IMR-90 (cell line): Measurements from ENCODE around the gene RBL2. TPM values are rescaled to one million over a fixed set of nuclear protein-coding genes. Genes with fewer than 3 reads are reported as not detected.

Experiments used
- ATAC-seq: fragments of 200-7000 bp; cut with Tn5 transposase; 2 replicates; pipeline ENCODE4 v1.9.1; 2020; ENCODE audit warnings: low read depth, mild to moderate bottlenecking, moderate library complexity
- BruUV-seq: library from RNA; stranded (reverse); fragments of 400-500 nt; replicated peaks from 2 replicates; lab custom pipeline; 2021; lab: Mats Ljungman, UMichigan
- CTCF ChIA-PET: fragments of 300-600 bp; formaldehyde crosslinking; extraction: SDS; loops from one replicate; lab custom pipeline; 2021; ENCODE audit warnings: antibody characterized with exemption; lab: Yijun Ruan, JAX
- POLR2A ChIA-PET: fragments of 300-600 bp; sonication (Branson Sonifier 250); formaldehyde crosslinking; loops from one replicate; lab custom pipeline; 2022; ENCODE audit warnings: antibody characterized with exemption; ENCODE audit not compliant: unreplicated experiment; lab: Charles Lee
- DNase-seq: peaks from one replicate; pipeline ENCODE4 v3.0.0; 2013
- H2AFZ ChIP-seq: replicated peaks from 2 replicates; pipeline ENCODE3; 2013; ENCODE audit warnings: low read length, mild to moderate bottlenecking; ENCODE audit not compliant: poor library complexity
- H2AK5ac ChIP-seq: 2 replicates; pipeline ENCODE4 v1.6.1; 2013; ENCODE audit warnings: low read depth, low read length, inconsistent platforms
- H2AK9ac ChIP-seq: replicated peaks from 2 replicates; pipeline ENCODE3; 2013; ENCODE audit warnings: mild to moderate bottlenecking, low read depth, low read length, moderate library complexity; ENCODE audit not compliant: poor library complexity
- H2BK120ac ChIP-seq: 2 replicates; pipeline ENCODE4 v1.6.1; 2013; ENCODE audit warnings: low read depth, low read length, inconsistent platforms
- H2BK15ac ChIP-seq: 3 replicates; pipeline ENCODE4 v1.6.1; 2013; ENCODE audit warnings: low read depth, low read length, inconsistent platforms
- H2BK20ac ChIP-seq: 2 replicates; pipeline ENCODE4 v1.6.1; 2013; ENCODE audit warnings: low read depth, mild to moderate bottlenecking, inconsistent platforms, low read length, moderate library complexity
- H2BK5ac ChIP-seq: 2 replicates; pipeline ENCODE4 v1.6.1; 2013; ENCODE audit warnings: mild to moderate bottlenecking, low read depth, low read length, inconsistent platforms; ENCODE audit not compliant: poor library complexity, severe bottlenecking
- H3K14ac ChIP-seq: replicated peaks from 2 replicates; pipeline ENCODE4 v1.6.1; 2013; ENCODE audit warnings: low read depth, low read length, inconsistent platforms
- H3K18ac ChIP-seq: 2 replicates; pipeline ENCODE4 v1.6.1; 2013; ENCODE audit warnings: low read depth, low read length, control low read depth
- H3K23ac ChIP-seq: 2 replicates; pipeline ENCODE4 v1.6.1; 2013; ENCODE audit warnings: low read depth, low read length, inconsistent platforms
- H3K27ac ChIP-seq: 2 replicates; pipeline ENCODE4 v1.5.1; 2013; ENCODE audit warnings: mild to moderate bottlenecking, control low read depth, low read length; ENCODE audit not compliant: insufficient read depth
- H3K27me3 ChIP-seq: 2 replicates; pipeline ENCODE4 v1.6.1; 2013; ENCODE audit warnings: low read length; ENCODE audit not compliant: control insufficient read depth, insufficient read depth
- H3K36me3 ChIP-seq: 2 replicates; pipeline ENCODE4 v1.6.1; 2013; ENCODE audit warnings: low read length, mixed read lengths; ENCODE audit not compliant: control insufficient read depth, insufficient read depth
- H3K4ac ChIP-seq: 2 replicates; pipeline ENCODE4 v1.6.1; 2013; ENCODE audit warnings: low read depth, low read length, inconsistent platforms
- H3K4me1 ChIP-seq: 2 replicates; pipeline ENCODE4 v1.6.1; 2013; ENCODE audit warnings: low read length, mixed read lengths; ENCODE audit not compliant: control insufficient read depth, insufficient read depth
- H3K4me2 ChIP-seq: 2 replicates; pipeline ENCODE4 v1.6.1; 2013; ENCODE audit warnings: low read depth, mild to moderate bottlenecking, control low read depth, low read length, moderate library complexity
- H3K4me3 ChIP-seq: 2 replicates; pipeline ENCODE4 v1.5.1; 2013; ENCODE audit warnings: low read depth, mild to moderate bottlenecking, control low read depth, low read length, moderate library complexity; ENCODE audit not compliant: insufficient read depth
- H3K56ac ChIP-seq: 2 replicates; pipeline ENCODE4 v1.6.1; 2013; ENCODE audit warnings: low read length, inconsistent platforms; ENCODE audit not compliant: insufficient read depth; ENCODE audit errors: extremely low read depth
- H3K79me1 ChIP-seq, 2 experiments: 2 replicates each; pipeline ENCODE4 v1.6.1; 2013; ENCODE audit warnings: low read length in 2 of 2, inconsistent platforms in 1 of 2, low read depth in 1 of 2
- H3K9ac ChIP-seq: 2 replicates; pipeline ENCODE4 v1.6.1; 2013; ENCODE audit warnings: low read depth, low read length, control low read depth
- H3K9me1 ChIP-seq: 2 replicates; pipeline ENCODE4 v1.6.1; 2013; ENCODE audit warnings: low read length, inconsistent platforms; ENCODE audit not compliant: insufficient read depth
- H3K9me3 ChIP-seq: 2 replicates; pipeline ENCODE4 v1.6.1; 2013; ENCODE audit warnings: low read length; ENCODE audit not compliant: control insufficient read depth, insufficient read depth
- H4K20me1 ChIP-seq: 2 replicates; pipeline ENCODE4 v1.6.1; 2013; ENCODE audit warnings: low read length, inconsistent platforms; ENCODE audit not compliant: insufficient read depth
- H4K5ac ChIP-seq: 2 replicates; pipeline ENCODE4 v1.6.1; 2013; ENCODE audit warnings: mild to moderate bottlenecking, low read depth, low read length, control low read depth
- H4K8ac ChIP-seq, 2 experiments: 2 replicates each; pipeline ENCODE4 v1.6.1; 2013; ENCODE audit warnings: low read depth in 2 of 2, low read length in 2 of 2, control low read depth in 1 of 2, inconsistent platforms in 1 of 2
- H4K91ac ChIP-seq: 2 replicates; pipeline ENCODE4 v1.6.1; 2013; ENCODE audit warnings: low read depth, low read length, inconsistent platforms; ENCODE audit not compliant: insufficient read depth
- BHLHE40 ChIP-seq: fragments of 150-350 bp; IDR thresholded peaks from 2 replicates; pipeline ENCODE4 v1.6.1; 2016; ENCODE audit warnings: mild to moderate bottlenecking, low read depth, low read length
- CHD1 ChIP-seq: IDR thresholded peaks from 2 replicates; pipeline ENCODE4 v1.6.1; 2012; ENCODE audit warnings: low read depth, low read length, improper control_type of control experiment
- CTCF ChIP-seq: conservative IDR thresholded peaks from 2 replicates; pipeline ENCODE4 v1.5.1; 2012; ENCODE audit warnings: mild to moderate bottlenecking, low read depth, low read length, improper control_type of control experiment
- ELK1 ChIP-seq: fragments of 150-350 bp; IDR thresholded peaks from 2 replicates; pipeline ENCODE4 v1.6.1; 2016; ENCODE audit warnings: low read depth, mild to moderate bottlenecking, low read length, moderate library complexity, borderline replicate concordance
- MAFK ChIP-seq: IDR thresholded peaks from 2 replicates; pipeline ENCODE4 v1.6.1; 2012; ENCODE audit warnings: low read depth, low read length, improper control_type of control experiment
- MXI1 ChIP-seq: IDR thresholded peaks from 2 replicates; pipeline ENCODE4 v1.6.1; 2012; ENCODE audit warnings: low read depth, mild to moderate bottlenecking, low read length, moderate library complexity, borderline replicate concordance
- NFE2L2 ChIP-seq: fragments of 150-350 bp; IDR thresholded peaks from 2 replicates; pipeline ENCODE4 v1.6.1; 2016; ENCODE audit warnings: low read depth, mild to moderate bottlenecking, low read length
- POLR2A ChIP-seq: IDR thresholded peaks from 2 replicates; pipeline ENCODE4 v1.6.1; 2012; ENCODE audit warnings: mild to moderate bottlenecking, low read depth, low read length
- RFX5 ChIP-seq: IDR thresholded peaks from 2 replicates; pipeline ENCODE4 v1.8.0; 2012; ENCODE audit warnings: low read depth, mild to moderate bottlenecking, low read length, moderate library complexity
- SMC3 ChIP-seq: fragments of 150-350 bp; IDR thresholded peaks from 2 replicates; pipeline ENCODE4 v1.6.1; 2016; ENCODE audit warnings: low read depth, mild to moderate bottlenecking, antibody characterized with exemption, low read length, moderate library complexity
- USF2 ChIP-seq: fragments of 150-350 bp; IDR thresholded peaks from 2 replicates; pipeline ENCODE4 v1.6.1; 2017; ENCODE audit warnings: mild to moderate bottlenecking, antibody characterized with exemption, low read length, low read depth
- WGBS, 2 experiments: methylation state at CpG; one replicate each; pipeline versions ENCODE4 v1.1.5 to v1.1.7; 2013; ENCODE audit warnings: missing lambda C conversion rate in 2 of 2; ENCODE audit not compliant: insufficient read length in 1 of 2; ENCODE audit errors: extremely low coverage in 2 of 2; 5-methylcytosine and 5-hydroxymethylcytosine counted together
- dilution Hi-C: fragments of 300-500 bp; cut with HindIII; formaldehyde crosslinking; loops from one replicate; pipeline ENCODE4 v1.14.3; 2018; ENCODE audit warnings: low sequenced_read_pairs; ENCODE audit not compliant: unreplicated experiment
- in situ Hi-C: fragments of 300-500 bp; cut with MboI; formaldehyde crosslinking; loops from 3 replicates; pipeline ENCODE4 v1.14.3; 2019; ENCODE audit warnings: low sequenced_read_pairs, inconsistent platforms, mixed read lengths
- intact Hi-C: fragments of 100-400 bp; cut with micrococcal nuclease; formaldehyde crosslinking; loops from 2 replicates; pipeline ENCODE4 v1.10.0; 2022
- polyA plus RNA-seq, 3 experiments: library from polyadenylated mRNA; depleted of rRNA; stranded (reverse); fragments of >200 nt; gene quantifications; 2 replicates each; pipeline ENCODE4 v1.2.3, GENCODE V29; 2012; ENCODE audit warnings: low replicate concordance in 1 of 3
- total RNA-seq: library from RNA; depleted of rRNA; stranded (reverse); fragments of >200 nt; gene quantifications from 2 replicates; pipeline ENCODE4 v1.2.3, GENCODE V29; 2012

Gene RBL2
- total and polyA plus RNA-seq, 2 of the 4 experiments (the other 2 are of a cell fraction), result 19.7 to 23.4 TPM

GRCh38 chr16:53440125-53440524 lies 5.9 kb downstream of the RBL2 start:
- H3K4me3 ChIP-seq, result no peak overlapping the region
- DNase-seq (no peak), ATAC-seq (no peak)
- no peak overlapping the region for H3K4me2 ChIP-seq
- H3K23ac ChIP-seq, result no peak overlapping the region
- no peak overlapping the region for H3K9ac ChIP-seq
- no peak overlapping the region for H2AK9ac ChIP-seq
- no peaks in the 10 kb centered on the region for H3K9me3 ChIP-seq
- intact Hi-C loops, result no loop called here
- H2BK15ac ChIP-seq, result no peak overlapping the region
- WGBS, 2 experiments, result 80% methylated on average over 3 of the region's 5 CpGs; no CpG with 5 or more reads in 1 of the 2 experiments
- peaks cover 7 to 14% of the 10 kb centered on the region in 2 experiments; a peak in 3 of 4 replicates for H3K79me1 ChIP-seq
- H3K14ac ChIP-seq, result no peak overlapping the region
- CTCF ChIA-PET, result no interaction called here
- H2BK20ac ChIP-seq, result no peak overlapping the region
- POLR2A ChIA-PET, result no interaction called here
- in situ Hi-C loops, result loop anchor here (25.0 kb wide), 1 partner anchor 378 kb away; the partner anchor contains the start of genes CHD9 and CHD9NB
- H3K18ac ChIP-seq, result no peak overlapping the region
- dilution Hi-C loops, result no loop called here
- H4K8ac ChIP-seq, result no peak overlapping the region
- no peak overlapping the region for H2AK5ac ChIP-seq
- H3K56ac ChIP-seq, result no peak overlapping the region
- no peak overlapping the region for H4K5ac ChIP-seq
- TF ChIP-seq ELK1, result no peak
- no peak for TF ChIP-seq SMC3
- TF ChIP-seq MXI1, result no peak
- no peak for TF ChIP-seq NFE2L2
- no peak for TF ChIP-seq POLR2A
- no peak for TF ChIP-seq MAFK
- TF ChIP-seq CTCF, result no peak
- no peak for TF ChIP-seq CHD1
- no peak for TF ChIP-seq RFX5
- TF ChIP-seq BHLHE40, result no peak
- TF ChIP-seq USF2, result no peak
- no peaks in the 10 kb centered on the region for H3K27me3 ChIP-seq
- H2AFZ ChIP-seq, result no peak overlapping the region
- no TSS peak for BruUV-seq
- H3K4me1 ChIP-seq, result no peaks in the 10 kb centered on the region
- H4K20me1 ChIP-seq, result no peaks in the 10 kb centered on the region; the same call in 1 of the 2 replicates
- no peaks in the 10 kb centered on the region; the same call in 1 of the 2 replicates for H3K9me1 ChIP-seq
- no peak overlapping the region for H2BK5ac ChIP-seq
- H3K4ac ChIP-seq, result no peak overlapping the region
- no peak overlapping the region for H3K27ac ChIP-seq
- no peak overlapping the region for H4K91ac ChIP-seq
- H2BK120ac ChIP-seq, result no peak overlapping the region
- H3K36me3 ChIP-seq, result peaks cover 5% of the 10 kb centered on the region
